Right lobe of liver (tissue), 4 donors: Measurements from ENCODE around the gene IFNE.

Experiments used
- POLR2A ChIP-seq: fragments of 450-650 bp; IDR thresholded peaks from one replicate; pipeline ENCODE4 v1.6.1; 2017; ENCODE audit warnings: antibody characterized with exemption, mild to moderate bottlenecking
- TF ChIP-seq, protein P1 (sequence below), 4 donors: fragments of 200-600 bp in 3 of 4; fragments of 450-650 bp in 1 of 4; IDR thresholded peaks; one replicate each; pipeline versions ENCODE4 v1.5.1 to v1.8.0; 2016 to 2022; ENCODE audit warnings: antibody characterized with exemption in 4 of 4, mild to moderate bottlenecking in 2 of 4
- donor health status: DM: no; HTN: no; CAD: no.
- donor health status: DM: no; HTN: no; CAD: no.
- donor health status: DM: no; HTN: yes; CAD: no.

DNA sequence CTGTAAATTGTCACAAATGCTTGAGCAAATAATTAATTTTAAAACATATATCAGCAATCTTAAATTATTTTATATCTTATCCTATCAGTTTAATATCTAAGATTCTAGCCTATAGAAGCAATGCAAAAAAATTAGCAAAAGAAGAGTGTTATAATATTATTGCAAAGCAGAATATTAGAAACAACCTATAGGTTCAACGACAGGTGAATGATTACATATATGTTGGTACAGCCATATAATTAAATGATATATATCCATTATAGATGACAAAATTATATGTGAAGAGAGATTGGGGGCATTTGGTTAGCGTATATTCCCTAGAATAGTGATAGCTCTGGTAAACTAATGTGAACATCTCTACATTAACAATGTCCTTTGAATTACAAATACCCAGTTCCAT, at the start of gene IFNE:
- TF ChIP-seq, protein P1, sequence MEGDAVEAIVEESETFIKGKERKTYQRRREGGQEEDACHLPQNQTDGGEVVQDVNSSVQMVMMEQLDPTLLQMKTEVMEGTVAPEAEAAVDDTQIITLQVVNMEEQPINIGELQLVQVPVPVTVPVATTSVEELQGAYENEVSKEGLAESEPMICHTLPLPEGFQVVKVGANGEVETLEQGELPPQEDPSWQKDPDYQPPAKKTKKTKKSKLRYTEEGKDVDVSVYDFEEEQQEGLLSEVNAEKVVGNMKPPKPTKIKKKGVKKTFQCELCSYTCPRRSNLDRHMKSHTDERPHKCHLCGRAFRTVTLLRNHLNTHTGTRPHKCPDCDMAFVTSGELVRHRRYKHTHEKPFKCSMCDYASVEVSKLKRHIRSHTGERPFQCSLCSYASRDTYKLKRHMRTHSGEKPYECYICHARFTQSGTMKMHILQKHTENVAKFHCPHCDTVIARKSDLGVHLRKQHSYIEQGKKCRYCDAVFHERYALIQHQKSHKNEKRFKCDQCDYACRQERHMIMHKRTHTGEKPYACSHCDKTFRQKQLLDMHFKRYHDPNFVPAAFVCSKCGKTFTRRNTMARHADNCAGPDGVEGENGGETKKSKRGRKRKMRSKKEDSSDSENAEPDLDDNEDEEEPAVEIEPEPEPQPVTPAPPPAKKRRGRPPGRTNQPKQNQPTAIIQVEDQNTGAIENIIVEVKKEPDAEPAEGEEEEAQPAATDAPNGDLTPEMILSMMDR (IDR thresholded peaks at IDR 0.05) = no peak
- TF ChIP-seq POLR2A = no peak
